Measurements from ENCODE around the gene C3orf33.
"Not testable (repeated sequence)": the region's sequence is repeated elsewhere in the genome, so short reads cannot be mapped to it uniquely, and the experiment has no call there.

The C3orf33 gene

GRCh38 chr3:155805802-155806618 lies at the start of gene C3orf33:
C3orf33 (minus strand) TSS chr3:155806278; CDS start chr3:155806252, 26 bp downstream.
- peak; percentile 47 for DNase-seq

GRCh38 chr3:155854141-155854940 lies 48.3 kb upstream of the C3orf33 start, which contains the start of gene SLC33A1:
SLC33A1 (minus strand) TSS chr3:155854427; CDS start chr3:155853997, 430 bp downstream.
- peak; percentile 99 for DNase-seq

- DNase-seq: no peak
Observed at GRCh38 chr3:155853214-155854140, 47.4 kb upstream of the C3orf33 start.

- no peak for DNase-seq
Observed at GRCh38 chr3:155852341-155852740, 46.3 kb upstream of the C3orf33 start.

- DNase-seq: not testable (repeated sequence)
Observed at GRCh38 chr3:155849404-155849803, 43.3 kb upstream of the C3orf33 start.

- no peak for DNase-seq
Observed at GRCh38 chr3:155847993-155848392, 41.9 kb upstream of the C3orf33 start.

GRCh38 chr3:155846119-155846518 lies 40.0 kb upstream of the C3orf33 start:
- no peak for DNase-seq

GRCh38 chr3:155843569-155843968 lies 37.5 kb upstream of the C3orf33 start:
- no peak for DNase-seq

- DNase-seq: no peak
Observed at GRCh38 chr3:155835341-155836071, 29.4 kb upstream of the C3orf33 start.

- not testable (repeated sequence) for DNase-seq
Observed at GRCh38 chr3:155828490-155829098, 22.5 kb upstream of the C3orf33 start.

- no peak for DNase-seq
Observed at GRCh38 chr3:155815030-155815545, 9.0 kb upstream of the C3orf33 start.

- not testable (repeated sequence) for DNase-seq
Observed at GRCh38 chr3:155813224-155813623, 7.1 kb upstream of the C3orf33 start.

- no peak for DNase-seq
Observed at GRCh38 chr3:155809181-155809580, 3.1 kb upstream of the C3orf33 start.

- no peak for DNase-seq
Observed at GRCh38 chr3:155807823-155808222, 1.7 kb upstream of the C3orf33 start.

GRCh38 chr3:155805204-155805801 lies 775 bp downstream of the C3orf33 start:
- no peak for DNase-seq

GRCh38 chr3:155804323-155804722 lies 1.8 kb downstream of the C3orf33 start:
- DNase-seq: no peak

- no peak for DNase-seq
Observed at GRCh38 chr3:155792532-155792931, 13.5 kb downstream of the C3orf33 start.

- DNase-seq: no peak
Observed at GRCh38 chr3:155791190-155791589, 14.9 kb downstream of the C3orf33 start.

GRCh38 chr3:155790272-155790925 lies 15.7 kb downstream of the C3orf33 start:
- DNase-seq: no peak

- DNase-seq: no peak
Observed at GRCh38 chr3:155785662-155786295, 20.3 kb downstream of the C3orf33 start.

Data from NCI-H2081 treated with DMSO at 0.1 percent for 48 hours (cell line).